WTC11 (cell line): Measurements from ENCODE around the gene AQP12B. TPM values are rescaled to one million over a fixed set of nuclear protein-coding genes. Genes with fewer than 3 reads are reported as not detected.

ENCODE experiments used
- ATAC-seq: fragments of 200-7000 bp; cut with Tn5 transposase; 2 replicates; pipeline ENCODE4 v1.10.0; 2021; ENCODE audit warnings: mild to moderate bottlenecking, moderate library complexity
- CTCF ChIA-PET: fragments of 300-600 bp; sonication (Branson Sonifier 250); formaldehyde crosslinking; loops from one replicate; lab custom pipeline; 2021; ENCODE audit warnings: antibody characterized with exemption; lab: Charles Lee
- POLR2A ChIA-PET: fragments of 350-600 bp; sonication (Branson Sonifier 250); formaldehyde crosslinking; loops from one replicate; lab custom pipeline; 2021; ENCODE audit warnings: antibody characterized with exemption; lab: Charles Lee
- DNase-seq: peaks from one replicate; pipeline ENCODE4 v3.0.0; 2021; ENCODE audit warnings: low spot score
- H3K27ac Mint-ChIP-seq: 2 replicates; pipeline ENCODE4 v1.8.0; 2021; ENCODE audit warnings: mixed read lengths
- H3K27me3 Mint-ChIP-seq: 2 replicates; pipeline ENCODE4 v1.8.0; 2021; ENCODE audit warnings: low read depth, mild to moderate bottlenecking, moderate library complexity, mixed read lengths
- H3K36me3 Mint-ChIP-seq: 2 replicates; pipeline ENCODE4 v1.8.0; 2021; ENCODE audit warnings: mixed read lengths
- H3K4me1 Mint-ChIP-seq: 2 replicates; pipeline ENCODE4 v1.8.0; 2022; ENCODE audit warnings: mixed read lengths
- H3K4me3 Mint-ChIP-seq: 2 replicates; pipeline ENCODE4 v1.8.0; 2021; ENCODE audit warnings: mild to moderate bottlenecking, moderate library complexity, mixed read lengths
- H3K9me3 Mint-ChIP-seq: 2 replicates; pipeline ENCODE4 v1.8.0; 2021; ENCODE audit warnings: mixed read lengths
- CBFB ChIP-seq: sonication (generic); formaldehyde crosslinking; IDR thresholded peaks from 2 replicates; pipeline ENCODE4 v1.8.1; 2022; ENCODE audit warnings: mild to moderate bottlenecking, low read depth, missing genetic modification reagents
- CREM ChIP-seq: sonication (generic); formaldehyde crosslinking; IDR thresholded peaks from 2 replicates; pipeline ENCODE4 v1.8.1; 2022; ENCODE audit warnings: mild to moderate bottlenecking, missing genetic modification reagents, moderate library complexity
- EMX1 ChIP-seq: fragments of 250-450 bp; sonication (Bioruptor Pico); IDR thresholded peaks from 2 replicates; pipeline ENCODE4 v1.8.0; 2021; ENCODE audit warnings: mild to moderate bottlenecking
- ETV6 ChIP-seq: sonication (generic); formaldehyde crosslinking; IDR thresholded peaks from 2 replicates; pipeline ENCODE4 v1.8.1; 2022; ENCODE audit warnings: mild to moderate bottlenecking, missing genetic modification reagents
- FOXK1 ChIP-seq: sonication (generic); formaldehyde crosslinking; IDR thresholded peaks from 2 replicates; pipeline ENCODE4 v1.8.0; 2022; ENCODE audit warnings: mild to moderate bottlenecking, moderate library complexity, missing genetic modification reagents
- GRHL2 ChIP-seq: fragments of 250-450 bp; sonication (Bioruptor Pico); IDR thresholded peaks from 2 replicates; pipeline ENCODE4 v1.8.0; 2022; ENCODE audit warnings: mild to moderate bottlenecking, moderate library complexity; ENCODE audit not compliant: insufficient replicate concordance, severe bottlenecking
- IRF2 ChIP-seq: sonication (generic); formaldehyde crosslinking; IDR thresholded peaks from 2 replicates; pipeline ENCODE4 v1.8.0; 2022; ENCODE audit warnings: low read depth, missing genetic modification reagents, borderline replicate concordance
- NFATC4 ChIP-seq: fragments of 250-450 bp; sonication (Bioruptor Pico); IDR thresholded peaks from 2 replicates; pipeline ENCODE4 v1.9.0; 2021; ENCODE audit warnings: mild to moderate bottlenecking
- NFE2L1 ChIP-seq: sonication (generic); formaldehyde crosslinking; IDR thresholded peaks from 2 replicates; pipeline ENCODE4 v1.8.1; 2023; ENCODE audit warnings: missing genetic modification reagents
- NFYB ChIP-seq: sonication (generic); formaldehyde crosslinking; conservative IDR thresholded peaks from 2 replicates; pipeline ENCODE4 v1.8.0; 2022; ENCODE audit warnings: low read depth, missing genetic modification reagents
- SMAD3 ChIP-seq: sonication (generic); formaldehyde crosslinking; IDR thresholded peaks from 2 replicates; pipeline ENCODE4 v1.8.0; 2022; ENCODE audit warnings: missing genetic modification reagents, mild to moderate bottlenecking, borderline replicate concordance
- SMAD4 ChIP-seq: sonication (generic); formaldehyde crosslinking; IDR thresholded peaks from 2 replicates; pipeline ENCODE4 v1.8.0; 2022; ENCODE audit warnings: mild to moderate bottlenecking, missing genetic modification reagents
- SOX15 ChIP-seq: fragments of 250-450 bp; sonication (Bioruptor Pico); IDR thresholded peaks from 2 replicates; pipeline ENCODE4 v1.9.0; 2021; ENCODE audit warnings: mild to moderate bottlenecking
- TEAD1 ChIP-seq: sonication (generic); formaldehyde crosslinking; IDR thresholded peaks from 2 replicates; pipeline ENCODE4 v1.8.0; 2022; ENCODE audit warnings: mild to moderate bottlenecking, missing genetic modification reagents
- ZNF121 ChIP-seq: sonication (generic); formaldehyde crosslinking; IDR thresholded peaks from 2 replicates; pipeline ENCODE4 v1.8.0; 2023; ENCODE audit warnings: missing genetic modification reagents
- ZNF219 ChIP-seq: sonication (generic); formaldehyde crosslinking; IDR thresholded peaks from 2 replicates; pipeline ENCODE4 v1.8.0; 2023; ENCODE audit warnings: missing genetic modification reagents, mild to moderate bottlenecking, borderline replicate concordance
- ZNF416 ChIP-seq: fragments of 250-450 bp; sonication (Bioruptor Pico); IDR thresholded peaks from 2 replicates; pipeline ENCODE4 v1.9.0; 2021; ENCODE audit warnings: mild to moderate bottlenecking, inconsistent platforms
- ZNF671 ChIP-seq: fragments of 250-450 bp; sonication (Bioruptor Pico); IDR thresholded peaks from 2 replicates; pipeline ENCODE4 v1.8.0; 2021; ENCODE audit warnings: mild to moderate bottlenecking
- total RNA-seq: library from RNA; stranded (reverse); gene quantifications from 3 replicates; pipeline ENCODE4 v1.2.3, GENCODE V29; 2021
- TF ChIP-seq, protein P1 (sequence below): sonication (generic); formaldehyde crosslinking; IDR thresholded peaks from 2 replicates; pipeline ENCODE4 v1.8.1; 2022; ENCODE audit warnings: mild to moderate bottlenecking, moderate library complexity, missing genetic modification reagents
- TF ChIP-seq, protein P2 (sequence below): sonication (generic); formaldehyde crosslinking; conservative IDR thresholded peaks from 2 replicates; pipeline ENCODE4 v1.8.1; 2023; ENCODE audit warnings: mild to moderate bottlenecking, low read depth, missing genetic modification reagents, moderate library complexity
- TF ChIP-seq, protein P3 (sequence below): sonication (generic); formaldehyde crosslinking; IDR thresholded peaks from 2 replicates; pipeline ENCODE4 v1.8.1; 2022; ENCODE audit warnings: missing genetic modification reagents, borderline replicate concordance
- TF ChIP-seq, protein P4 (sequence below): sonication (generic); formaldehyde crosslinking; conservative IDR thresholded peaks from 2 replicates; pipeline ENCODE4 v1.8.1; 2022; ENCODE audit warnings: mild to moderate bottlenecking, missing genetic modification reagents
- TF ChIP-seq, protein P5 (sequence below): fragments of 250-450 bp; sonication (Bioruptor Pico); conservative IDR thresholded peaks from 2 replicates; pipeline ENCODE4 v1.9.0; 2021; ENCODE audit warnings: mild to moderate bottlenecking
- TF ChIP-seq, protein P6 (sequence below): sonication (generic); formaldehyde crosslinking; IDR thresholded peaks from 2 replicates; pipeline ENCODE4 v1.8.1; 2022; ENCODE audit warnings: low read depth, missing genetic modification reagents, borderline replicate concordance
- TF ChIP-seq, protein P7 (sequence below): fragments of 250-450 bp; sonication (Bioruptor Pico); IDR thresholded peaks from 2 replicates; pipeline ENCODE4 v1.9.0; 2021; ENCODE audit warnings: mild to moderate bottlenecking
- TF ChIP-seq, protein P8 (sequence below): sonication (generic); formaldehyde crosslinking; IDR thresholded peaks from 2 replicates; pipeline ENCODE4 v1.8.1; 2023; ENCODE audit warnings: mild to moderate bottlenecking, missing genetic modification reagents, moderate library complexity

The AQP12B gene
- total RNA-seq, 1 experiment from 2014 or later = not detected

DNA sequence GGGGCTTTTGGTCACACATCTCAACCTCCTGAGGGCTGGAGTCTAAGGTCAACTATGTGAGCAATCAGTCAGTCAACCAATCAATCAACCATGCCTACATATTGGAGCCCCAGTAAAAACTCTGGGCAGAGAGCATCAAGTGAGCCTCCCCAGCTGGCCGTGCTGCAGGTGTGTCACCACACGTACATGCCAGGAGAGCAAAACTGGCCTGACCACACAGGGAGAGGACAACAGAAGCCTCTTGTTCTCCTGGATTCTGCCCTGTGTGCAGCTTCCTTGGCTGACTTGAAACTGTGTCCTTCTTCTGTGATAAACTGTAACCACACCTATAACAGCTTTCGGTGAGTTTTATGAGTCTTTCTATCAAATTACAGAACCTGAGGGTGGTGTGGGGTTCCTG is 31.5 kb downstream of the AQP12B start:
- Mint-ChIP-seq H3K27me3 (peaks cover 14% of the 10 kb centered on the region), H3K4me1 (peaks cover 3% of the 10 kb centered on the region; the same call in 1 of the 2 replicates), H3K9me3 (peaks cover 18% of the 10 kb centered on the region), H3K36me3 (no peaks in the 10 kb centered on the region), H3K4me3 (no peak overlapping the region), H3K27ac (no peak overlapping the region)
- no peak for DNase-seq
- ATAC-seq = no peak
- CTCF ChIA-PET = interaction anchor here (0.7 kb wide), 1 partner anchor 10 kb away, joined by 3 read pairs; no protein-coding TSS in a partner anchor
- POLR2A ChIA-PET = no interaction called here
- TF ChIP-seq FOXK1 (CRISPR knock-in tag) (no peak), IRF2 (CRISPR knock-in tag) (no peak), EMX1 (CRISPR knock-in tag) (no peak), ETV6 (CRISPR knock-in tag) (no peak), NFE2L1 (no peak), SMAD3 (CRISPR knock-in tag) (no peak), SMAD4 (no peak), ZNF416 (CRISPR knock-in tag) (no peak), GRHL2 (CRISPR knock-in tag) (no peak)
- TF ChIP-seq, protein P1, sequence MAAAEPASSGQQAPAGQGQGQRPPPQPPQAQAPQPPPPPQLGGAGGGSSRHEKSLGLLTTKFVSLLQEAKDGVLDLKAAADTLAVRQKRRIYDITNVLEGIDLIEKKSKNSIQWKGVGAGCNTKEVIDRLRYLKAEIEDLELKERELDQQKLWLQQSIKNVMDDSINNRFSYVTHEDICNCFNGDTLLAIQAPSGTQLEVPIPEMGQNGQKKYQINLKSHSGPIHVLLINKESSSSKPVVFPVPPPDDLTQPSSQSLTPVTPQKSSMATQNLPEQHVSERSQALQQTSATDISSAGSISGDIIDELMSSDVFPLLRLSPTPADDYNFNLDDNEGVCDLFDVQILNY (CRISPR knock-in tag) = no peak
- TF ChIP-seq, protein P2, sequence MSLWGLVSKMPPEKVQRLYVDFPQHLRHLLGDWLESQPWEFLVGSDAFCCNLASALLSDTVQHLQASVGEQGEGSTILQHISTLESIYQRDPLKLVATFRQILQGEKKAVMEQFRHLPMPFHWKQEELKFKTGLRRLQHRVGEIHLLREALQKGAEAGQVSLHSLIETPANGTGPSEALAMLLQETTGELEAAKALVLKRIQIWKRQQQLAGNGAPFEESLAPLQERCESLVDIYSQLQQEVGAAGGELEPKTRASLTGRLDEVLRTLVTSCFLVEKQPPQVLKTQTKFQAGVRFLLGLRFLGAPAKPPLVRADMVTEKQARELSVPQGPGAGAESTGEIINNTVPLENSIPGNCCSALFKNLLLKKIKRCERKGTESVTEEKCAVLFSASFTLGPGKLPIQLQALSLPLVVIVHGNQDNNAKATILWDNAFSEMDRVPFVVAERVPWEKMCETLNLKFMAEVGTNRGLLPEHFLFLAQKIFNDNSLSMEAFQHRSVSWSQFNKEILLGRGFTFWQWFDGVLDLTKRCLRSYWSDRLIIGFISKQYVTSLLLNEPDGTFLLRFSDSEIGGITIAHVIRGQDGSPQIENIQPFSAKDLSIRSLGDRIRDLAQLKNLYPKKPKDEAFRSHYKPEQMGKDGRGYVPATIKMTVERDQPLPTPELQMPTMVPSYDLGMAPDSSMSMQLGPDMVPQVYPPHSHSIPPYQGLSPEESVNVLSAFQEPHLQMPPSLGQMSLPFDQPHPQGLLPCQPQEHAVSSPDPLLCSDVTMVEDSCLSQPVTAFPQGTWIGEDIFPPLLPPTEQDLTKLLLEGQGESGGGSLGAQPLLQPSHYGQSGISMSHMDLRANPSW = no peak
- TF ChIP-seq, protein P3, sequence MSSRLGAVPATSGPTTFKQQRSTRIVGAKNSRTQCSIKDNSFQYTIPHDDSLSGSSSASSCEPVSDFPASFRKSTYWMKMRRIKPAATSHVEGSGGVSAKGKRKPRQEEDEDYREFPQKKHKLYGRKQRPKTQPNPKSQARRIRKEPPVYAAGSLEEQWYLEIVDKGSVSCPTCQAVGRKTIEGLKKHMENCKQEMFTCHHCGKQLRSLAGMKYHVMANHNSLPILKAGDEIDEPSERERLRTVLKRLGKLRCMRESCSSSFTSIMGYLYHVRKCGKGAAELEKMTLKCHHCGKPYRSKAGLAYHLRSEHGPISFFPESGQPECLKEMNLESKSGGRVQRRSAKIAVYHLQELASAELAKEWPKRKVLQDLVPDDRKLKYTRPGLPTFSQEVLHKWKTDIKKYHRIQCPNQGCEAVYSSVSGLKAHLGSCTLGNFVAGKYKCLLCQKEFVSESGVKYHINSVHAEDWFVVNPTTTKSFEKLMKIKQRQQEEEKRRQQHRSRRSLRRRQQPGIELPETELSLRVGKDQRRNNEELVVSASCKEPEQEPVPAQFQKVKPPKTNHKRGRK (CRISPR knock-in tag) = no peak

DNA sequence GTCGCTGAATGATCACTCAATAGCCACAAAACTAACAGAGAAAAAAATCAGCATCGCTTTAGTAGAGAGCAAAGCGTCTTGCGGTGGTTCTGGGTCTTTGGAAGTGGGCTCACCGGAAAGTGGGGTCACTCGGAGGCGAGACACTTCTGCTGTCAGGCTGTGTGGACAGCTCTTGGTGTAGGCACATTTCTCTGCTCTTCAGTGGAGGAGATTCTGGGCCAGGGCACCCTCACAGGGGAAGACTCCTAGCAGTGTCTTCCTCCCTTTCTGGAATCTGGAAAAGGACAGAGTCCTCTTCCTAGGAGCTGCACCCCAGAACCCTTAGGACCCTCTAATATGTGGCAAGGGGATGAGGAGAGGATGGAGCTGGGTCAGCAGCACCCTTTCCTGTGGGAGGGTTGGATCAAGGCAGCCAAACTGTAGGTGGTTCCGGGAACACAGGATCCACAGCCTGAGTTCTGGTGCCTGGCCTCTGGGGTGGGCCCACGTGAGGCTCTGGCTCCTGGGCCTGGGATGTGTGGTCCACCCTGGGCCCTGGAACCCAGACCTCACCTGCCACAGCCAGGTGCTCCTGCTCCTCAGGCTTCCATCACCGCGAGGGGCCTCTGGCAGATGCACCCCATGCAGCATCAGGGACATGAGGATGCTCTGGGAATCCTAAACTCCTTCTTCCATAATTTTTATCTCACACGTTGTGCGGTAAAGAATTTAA is 32.3 kb downstream of the AQP12B start:
- ATAC-seq = no peak
- ChIA-PET POLR2A (no interaction called here), CTCF (interaction anchor here (1.9 kb wide), 1 partner anchor 9 kb away, joined by 16 read pairs; no protein-coding TSS in a partner anchor)
- no peak for DNase-seq
- Mint-ChIP-seq H3K27me3 (peaks cover 14% of the 10 kb centered on the region), H3K4me3 (no peak overlapping the region), H3K9me3 (peaks cover 18% of the 10 kb centered on the region), H3K27ac (no peak overlapping the region), H3K36me3 (no peaks in the 10 kb centered on the region), H3K4me1 (peaks cover 3% of the 10 kb centered on the region; the same call in 1 of the 2 replicates)
- TF ChIP-seq SOX15 (no peak), CBFB (no peak), NFATC4 (CRISPR knock-in tag) (no peak), NFYB (CRISPR knock-in tag) (no peak), TEAD1 (CRISPR knock-in tag) (no peak), ETV6 (CRISPR knock-in tag) (no peak), ZNF671 (no peak), ZNF219 (no peak), CREM (no peak), ZNF121 (no peak)
- TF ChIP-seq, protein P4, sequence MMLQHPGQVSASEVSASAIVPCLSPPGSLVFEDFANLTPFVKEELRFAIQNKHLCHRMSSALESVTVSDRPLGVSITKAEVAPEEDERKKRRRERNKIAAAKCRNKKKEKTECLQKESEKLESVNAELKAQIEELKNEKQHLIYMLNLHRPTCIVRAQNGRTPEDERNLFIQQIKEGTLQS = no peak
- TF ChIP-seq, protein P5, sequence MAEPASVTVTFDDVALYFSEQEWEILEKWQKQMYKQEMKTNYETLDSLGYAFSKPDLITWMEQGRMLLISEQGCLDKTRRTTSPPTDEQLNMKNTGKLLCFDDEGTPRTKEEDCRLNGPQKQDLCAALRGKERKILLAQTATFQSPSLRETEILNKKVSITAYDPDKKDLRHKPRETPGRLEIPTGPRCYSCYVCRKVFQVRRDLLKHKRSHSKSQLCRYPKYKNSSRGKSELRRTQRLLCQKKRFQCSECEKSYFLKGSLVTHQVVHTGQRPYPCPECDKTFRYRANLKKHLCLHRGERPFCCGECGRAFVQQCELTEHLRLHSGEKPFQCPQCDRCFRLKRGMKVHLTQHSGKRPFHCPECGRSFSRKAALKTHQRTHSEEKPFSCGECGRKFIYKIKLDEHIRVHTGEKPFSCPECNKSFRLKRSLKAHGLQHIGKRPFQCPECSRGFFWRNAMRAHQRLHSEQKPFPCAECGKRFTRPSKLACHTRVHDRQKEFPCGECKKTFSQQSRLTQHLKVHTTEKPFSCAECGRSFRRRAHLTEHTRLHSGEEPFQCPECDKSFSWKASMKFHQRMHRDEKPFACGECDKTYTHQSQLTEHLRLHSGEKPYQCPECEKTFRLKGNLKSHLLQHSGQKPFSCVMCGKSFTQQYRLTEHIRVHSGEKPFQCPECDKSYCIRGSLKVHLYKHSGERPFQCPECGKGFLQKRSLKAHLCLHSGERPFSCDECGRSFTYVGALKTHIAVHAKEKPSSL (CRISPR knock-in tag) = no peak
- TF ChIP-seq, protein P6, sequence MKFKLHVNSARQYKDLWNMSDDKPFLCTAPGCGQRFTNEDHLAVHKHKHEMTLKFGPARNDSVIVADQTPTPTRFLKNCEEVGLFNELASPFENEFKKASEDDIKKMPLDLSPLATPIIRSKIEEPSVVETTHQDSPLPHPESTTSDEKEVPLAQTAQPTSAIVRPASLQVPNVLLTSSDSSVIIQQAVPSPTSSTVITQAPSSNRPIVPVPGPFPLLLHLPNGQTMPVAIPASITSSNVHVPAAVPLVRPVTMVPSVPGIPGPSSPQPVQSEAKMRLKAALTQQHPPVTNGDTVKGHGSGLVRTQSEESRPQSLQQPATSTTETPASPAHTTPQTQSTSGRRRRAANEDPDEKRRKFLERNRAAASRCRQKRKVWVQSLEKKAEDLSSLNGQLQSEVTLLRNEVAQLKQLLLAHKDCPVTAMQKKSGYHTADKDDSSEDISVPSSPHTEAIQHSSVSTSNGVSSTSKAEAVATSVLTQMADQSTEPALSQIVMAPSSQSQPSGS (CRISPR knock-in tag) = no peak
- TF ChIP-seq, protein P7, sequence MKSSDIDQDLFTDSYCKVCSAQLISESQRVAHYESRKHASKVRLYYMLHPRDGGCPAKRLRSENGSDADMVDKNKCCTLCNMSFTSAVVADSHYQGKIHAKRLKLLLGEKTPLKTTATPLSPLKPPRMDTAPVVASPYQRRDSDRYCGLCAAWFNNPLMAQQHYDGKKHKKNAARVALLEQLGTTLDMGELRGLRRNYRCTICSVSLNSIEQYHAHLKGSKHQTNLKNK (CRISPR knock-in tag) = no peak
- TF ChIP-seq, protein P8, sequence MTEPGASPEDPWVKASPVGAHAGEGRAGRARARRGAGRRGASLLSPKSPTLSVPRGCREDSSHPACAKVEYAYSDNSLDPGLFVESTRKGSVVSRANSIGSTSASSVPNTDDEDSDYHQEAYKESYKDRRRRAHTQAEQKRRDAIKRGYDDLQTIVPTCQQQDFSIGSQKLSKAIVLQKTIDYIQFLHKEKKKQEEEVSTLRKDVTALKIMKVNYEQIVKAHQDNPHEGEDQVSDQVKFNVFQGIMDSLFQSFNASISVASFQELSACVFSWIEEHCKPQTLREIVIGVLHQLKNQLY (CRISPR knock-in tag) = no peak
